Esophagus muscularis mucosa (tissue), 4 donors: ENCODE results near the gene BRSK2. TPM values are rescaled to one million over a fixed set of nuclear protein-coding genes. Genes with fewer than 3 reads are reported as not detected.

Experiments
- DNase-seq: peaks from one replicate; pipeline ENCODE4 v3.0.0-alpha.2; 2017; ENCODE audit errors: extremely low spot score
- H3K27ac ChIP-seq, 4 donors: fragments of 200-600 bp; sonication (generic); replicated peaks in 1 of 4; 1 replicate in 3 of 4; 2 replicates in 1 of 4; pipeline ENCODE4 v1.5.1; 2016 to 2019; ENCODE audit warnings: mild to moderate bottlenecking in 1 of 4
- H3K27me3 ChIP-seq, 4 donors: fragments of 200-600 bp; sonication (generic); one replicate each; pipeline versions ENCODE4 v1.5.1 to v1.6.0; 2016 to 2019
- H3K36me3 ChIP-seq, 4 donors: fragments of 200-600 bp; sonication (generic); one replicate each; pipeline ENCODE4 v1.5.1; 2016 to 2019
- H3K4me1 ChIP-seq, 4 donors: fragments of 200-600 bp; sonication (generic); one replicate each; pipeline ENCODE4 v1.5.1; 2016 to 2019
- H3K4me3 ChIP-seq, 4 donors: fragments of 200-600 bp; sonication (generic); 1 replicate in 2 of 4; 2 replicates in 2 of 4; pipeline ENCODE4 v1.5.1; 2016 to 2019; ENCODE audit warnings: mild to moderate bottlenecking in 4 of 4, moderate library complexity in 1 of 4
- H3K9me3 ChIP-seq, 4 donors: fragments of 200-600 bp; sonication (generic); 1 replicate in 3 of 4; 2 replicates in 1 of 4; pipeline ENCODE4 v1.5.1; 2016 to 2019
- EP300 ChIP-seq: sonication (generic); formaldehyde crosslinking; IDR thresholded peaks from one replicate; pipeline ENCODE4 v1.6.1; 2017; ENCODE audit warnings: antibody characterized with exemption
- POLR2A ChIP-seq: fragments of 450-650 bp; IDR thresholded peaks from one replicate; pipeline ENCODE4 v1.6.1; 2017; ENCODE audit warnings: antibody characterized with exemption, moderate library complexity, mild to moderate bottlenecking, low read depth
- POLR2AphosphoS5 ChIP-seq, 2 donors: sonication (generic); formaldehyde crosslinking; IDR thresholded peaks; one replicate each; pipeline ENCODE4 v1.6.1; 2017; ENCODE audit warnings: antibody characterized with exemption in 2 of 2
- WGBS: methylation state at CpG from one replicate; pipeline ENCODE4 v1.1.5; 2018; 5-methylcytosine and 5-hydroxymethylcytosine counted together
- intact Hi-C: fragments of 100-400 bp; cut with DNase I; formaldehyde crosslinking; loops from one replicate; pipeline ENCODE4 v1.15.1; 2023
- total RNA-seq, 4 donors: library from RNA; depleted of rRNA; stranded (reverse); fragments of >200 nt; gene quantifications; one replicate each; pipeline versions ENCODE4 v1.1.0 to v1.2.1, GENCODE V29; 2016
- TF ChIP-seq, protein P1 (sequence below), 3 experiments: fragments of 200-600 bp in 2 of 3; fragments of 450-650 bp in 1 of 3; sonication (generic) in 2 of 3; IDR thresholded peaks; one replicate each; pipeline ENCODE4 v1.5.1; 2017 to 2019; ENCODE audit warnings: antibody characterized with exemption in 3 of 3, mild to moderate bottlenecking in 2 of 3, moderate library complexity in 1 of 3

Gene BRSK2
- total RNA-seq, 4 donors from 2014 or later, result 1.0 to 3.3 (median 2.8) TPM

DNA sequence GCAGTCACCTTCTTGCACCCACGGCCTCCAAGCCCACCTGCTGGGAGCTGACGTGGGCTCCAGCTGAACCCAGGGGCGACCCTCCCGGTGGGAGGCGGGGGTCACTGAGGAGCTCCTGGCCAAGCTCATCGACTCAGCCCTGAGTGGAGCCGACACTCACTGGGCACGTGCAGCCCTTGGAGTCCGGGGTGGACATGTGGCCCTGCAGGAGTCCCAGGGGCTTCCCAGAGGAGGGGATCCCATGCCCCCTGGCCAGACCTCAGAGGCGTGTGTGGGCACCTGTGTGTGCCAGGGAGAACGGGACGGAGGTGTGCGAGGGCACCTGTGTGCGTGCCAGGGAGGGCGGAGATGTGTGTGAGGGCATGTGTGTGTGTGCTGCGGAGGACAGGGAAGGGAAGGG, 20.8 kb upstream of the BRSK2 start:
- intact Hi-C loops, result no loop called here
- Histone ChIP-seq H3K36me3 (no peaks in the 10 kb centered on the region), H3K4me1 (no peaks in the 10 kb centered on the region), H3K9me3 (peaks cover 0 to 30% (median 21%) of the 10 kb centered on the region in 4 donors), H3K27me3 (peaks cover 0 to 28% (median 0%) of the 10 kb centered on the region in 4 donors), H3K27ac (no peak overlapping the region), H3K4me3 (no peak overlapping the region)
- TF ChIP-seq POLR2A (no peak), EP300 (no peak), POLR2AphosphoS5 (IDR thresholded peaks at IDR 0.05) (no peak)
- TF ChIP-seq, protein P1, sequence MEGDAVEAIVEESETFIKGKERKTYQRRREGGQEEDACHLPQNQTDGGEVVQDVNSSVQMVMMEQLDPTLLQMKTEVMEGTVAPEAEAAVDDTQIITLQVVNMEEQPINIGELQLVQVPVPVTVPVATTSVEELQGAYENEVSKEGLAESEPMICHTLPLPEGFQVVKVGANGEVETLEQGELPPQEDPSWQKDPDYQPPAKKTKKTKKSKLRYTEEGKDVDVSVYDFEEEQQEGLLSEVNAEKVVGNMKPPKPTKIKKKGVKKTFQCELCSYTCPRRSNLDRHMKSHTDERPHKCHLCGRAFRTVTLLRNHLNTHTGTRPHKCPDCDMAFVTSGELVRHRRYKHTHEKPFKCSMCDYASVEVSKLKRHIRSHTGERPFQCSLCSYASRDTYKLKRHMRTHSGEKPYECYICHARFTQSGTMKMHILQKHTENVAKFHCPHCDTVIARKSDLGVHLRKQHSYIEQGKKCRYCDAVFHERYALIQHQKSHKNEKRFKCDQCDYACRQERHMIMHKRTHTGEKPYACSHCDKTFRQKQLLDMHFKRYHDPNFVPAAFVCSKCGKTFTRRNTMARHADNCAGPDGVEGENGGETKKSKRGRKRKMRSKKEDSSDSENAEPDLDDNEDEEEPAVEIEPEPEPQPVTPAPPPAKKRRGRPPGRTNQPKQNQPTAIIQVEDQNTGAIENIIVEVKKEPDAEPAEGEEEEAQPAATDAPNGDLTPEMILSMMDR (IDR thresholded peaks at IDR 0.05), result no peak
- WGBS, result 90% methylated on average over 7 of the region's 16 CpGs
- no peak for DNase-seq

DNA sequence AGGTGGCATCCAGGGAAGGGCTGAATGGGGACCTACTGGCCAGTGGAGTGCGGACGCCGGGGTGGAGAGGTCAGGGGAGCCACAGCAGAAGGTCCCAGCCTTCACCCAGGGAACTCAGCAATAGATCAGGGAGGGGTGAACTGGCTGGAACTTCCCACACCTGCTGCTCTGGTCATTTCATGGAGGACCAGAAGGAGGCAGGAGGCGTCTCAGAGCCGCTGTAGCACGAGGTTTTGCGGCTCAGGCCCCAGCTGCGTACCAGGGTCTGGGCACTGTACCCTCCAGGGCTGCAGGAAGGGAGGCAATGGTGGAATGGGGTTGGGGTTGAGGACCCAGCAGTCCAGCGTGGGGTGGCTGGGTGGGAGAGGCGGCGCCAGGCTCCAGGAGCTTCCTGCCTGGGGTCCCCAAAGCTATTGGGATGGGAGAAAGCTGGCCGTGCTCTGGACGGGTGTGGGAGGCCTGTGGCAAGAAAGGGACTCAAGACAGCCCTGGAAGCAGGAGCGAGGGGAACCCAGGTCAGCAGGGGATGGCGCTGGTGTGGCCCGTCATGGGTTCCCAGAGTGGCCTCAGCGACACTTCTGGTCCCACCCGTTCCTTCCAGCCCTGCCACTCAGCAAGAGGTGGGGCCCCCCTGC, 20.2 kb upstream of the BRSK2 start:
- intact Hi-C loops, result no loop called here
- WGBS, result 84% methylated on average over 14 of the region's 18 CpGs
- Histone ChIP-seq H3K9me3 (peaks cover 0 to 25% (median 17%) of the 10 kb centered on the region in 4 donors), H3K27ac (no peak overlapping the region), H3K27me3 (peaks cover 0 to 28% (median 0%) of the 10 kb centered on the region in 4 donors), H3K36me3 (no peaks in the 10 kb centered on the region), H3K4me3 (no peak overlapping the region), H3K4me1 (no peaks in the 10 kb centered on the region)
- no peak for DNase-seq
- TF ChIP-seq, protein P1 (IDR thresholded peaks at IDR 0.05), result no peak
- TF ChIP-seq POLR2A, result no peak
- TF ChIP-seq POLR2AphosphoS5 (IDR thresholded peaks at IDR 0.05), result no peak
- TF ChIP-seq EP300, result no peak

DNA sequence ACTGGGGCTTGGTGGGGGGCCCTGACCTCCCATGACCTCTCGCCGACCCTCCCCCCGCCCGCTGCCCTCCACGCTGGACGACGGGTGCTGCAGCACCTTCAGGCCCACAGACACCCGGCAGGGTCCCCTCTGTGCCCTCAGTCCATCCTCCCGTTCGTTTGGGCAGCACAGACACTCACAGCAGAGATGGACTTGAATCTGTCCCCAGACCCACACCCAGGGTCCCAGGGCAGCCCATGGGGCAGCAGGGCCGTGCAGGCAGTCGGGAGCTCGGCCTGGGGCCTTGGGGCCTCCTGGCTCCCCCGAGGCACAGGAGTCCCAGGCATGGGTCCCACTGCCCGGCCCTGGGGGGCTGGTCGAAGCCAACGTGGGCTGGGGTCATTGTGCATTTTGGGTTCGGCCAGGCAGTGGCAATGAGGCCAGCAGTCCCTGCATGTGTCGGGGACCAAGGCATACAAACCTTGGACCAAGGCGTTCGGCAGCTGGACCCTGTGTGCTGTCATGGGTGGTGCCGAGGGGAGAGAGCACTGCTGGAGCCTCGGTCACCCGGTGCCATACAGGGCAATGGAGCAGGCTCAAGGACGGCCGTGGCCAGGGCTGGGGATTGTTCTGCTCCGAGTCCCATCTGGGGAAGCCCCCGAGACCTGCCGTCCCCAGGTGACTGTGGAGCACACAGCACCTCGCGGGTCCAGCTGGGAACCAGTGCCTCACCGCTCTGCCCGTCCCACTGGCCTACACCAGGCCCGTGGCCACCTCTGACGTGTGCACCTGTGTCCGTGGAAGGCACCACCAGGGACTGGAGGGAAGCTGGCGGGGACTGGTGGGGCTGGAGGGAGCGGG, 19.3 kb upstream of the BRSK2 start:
- Histone ChIP-seq H3K9me3 (peaks cover 0 to 15% (median 13%) of the 10 kb centered on the region in 4 donors), H3K27me3 (peaks cover 0 to 36% (median 0%) of the 10 kb centered on the region in 4 donors), H3K4me3 (no peak overlapping the region), H3K36me3 (no peaks in the 10 kb centered on the region), H3K4me1 (no peaks in the 10 kb centered on the region), H3K27ac (no peak overlapping the region)
- TF ChIP-seq POLR2A, result no peak
- DNase-seq, result no peak
- intact Hi-C loops, result no loop called here
- WGBS, result 83% methylated on average over 8 of the region's 38 CpGs

DNA sequence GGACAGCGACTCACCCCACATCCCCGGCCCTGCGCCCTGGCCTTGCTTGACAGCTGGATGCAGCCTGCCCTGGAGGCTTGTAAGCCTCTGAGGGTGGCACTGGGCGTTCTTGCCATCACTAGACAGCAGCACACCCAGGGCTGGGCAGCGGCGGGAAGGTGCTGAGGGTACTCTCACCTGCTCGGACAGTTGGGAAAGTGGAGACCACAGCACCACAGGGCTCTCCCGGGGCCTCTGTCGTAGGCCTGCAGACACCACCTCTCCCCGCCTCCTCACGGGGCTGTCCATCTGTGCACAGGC, 18.8 kb upstream of the BRSK2 start:
- Histone ChIP-seq H3K27ac (no peak overlapping the region), H3K9me3 (peaks cover 0 to 11% (median 9%) of the 10 kb centered on the region in 4 donors), H3K27me3 (peaks cover 0 to 42% (median 0%) of the 10 kb centered on the region in 4 donors), H3K4me3 (no peak overlapping the region), H3K4me1 (no peaks in the 10 kb centered on the region), H3K36me3 (no peaks in the 10 kb centered on the region)
- no peak for DNase-seq
- intact Hi-C loops, result no loop called here
- WGBS, result 87% methylated on average over 9 of the region's 11 CpGs
- TF ChIP-seq, protein P1 (IDR thresholded peaks at IDR 0.05), result no peak
- no peak for TF ChIP-seq POLR2AphosphoS5 (IDR thresholded peaks at IDR 0.05)
- no peak for TF ChIP-seq POLR2A
- no peak for TF ChIP-seq EP300

DNA sequence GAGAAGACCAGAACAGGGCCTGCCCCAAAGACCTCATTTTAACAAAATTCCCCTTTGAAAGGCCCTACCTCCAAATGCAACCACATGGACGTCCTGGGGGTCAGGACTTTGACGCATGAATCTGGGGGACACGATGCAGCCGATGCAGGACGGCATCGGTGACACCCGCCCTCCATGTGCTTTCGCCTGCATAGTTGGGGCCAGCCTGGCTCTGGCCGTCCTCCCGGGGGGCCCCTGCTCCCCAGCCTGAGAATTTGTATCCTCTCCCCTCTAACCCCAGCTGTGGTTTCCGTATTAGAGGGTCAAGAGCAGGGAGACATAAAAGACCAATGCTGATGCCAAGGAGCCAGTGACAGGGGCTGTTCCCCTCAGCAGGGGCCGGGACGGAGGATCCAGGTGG, 18.4 kb upstream of the BRSK2 start:
- Histone ChIP-seq H3K27me3 (peaks cover 0 to 44% (median 0%) of the 10 kb centered on the region in 4 donors), H3K36me3 (no peaks in the 10 kb centered on the region), H3K4me1 (no peaks in the 10 kb centered on the region), H3K9me3 (peaks cover 0 to 7% (median 7%) of the 10 kb centered on the region in 4 donors), H3K27ac (no peak overlapping the region), H3K4me3 (no peak overlapping the region)
- no peak for TF ChIP-seq EP300
- no peak for TF ChIP-seq POLR2A
- TF ChIP-seq, protein P1 (IDR thresholded peaks at IDR 0.05), result no peak
- no peak for TF ChIP-seq POLR2AphosphoS5 (IDR thresholded peaks at IDR 0.05)
- WGBS, result 88% methylated on average over 12 of the region's 13 CpGs
- DNase-seq, result no peak
- intact Hi-C loops, result no loop called here
